Tibial nerve (tissue), 4 donors: Measurements from ENCODE around the gene ARHGEF11. TPM values are rescaled to one million over a fixed set of nuclear protein-coding genes. Genes with fewer than 3 reads are reported as not detected.

Experiments
- DNase-seq, 2 donors: peaks; one replicate each; pipeline ENCODE4 v3.0.0-alpha.2; 2019; ENCODE audit warnings: low spot score in 2 of 2
- H3K27ac ChIP-seq, 4 donors: fragments of 200-600 bp; sonication (generic) in 3 of 4; one replicate each; pipeline ENCODE4 v1.5.1; 2017 to 2019; ENCODE audit warnings: mild to moderate bottlenecking in 1 of 4
- H3K27me3 ChIP-seq, 2 donors: fragments of 200-600 bp; sonication (generic) in 1 of 2; one replicate each; pipeline versions ENCODE4 v1.5.1 to v1.6.0; 2017 to 2019
- H3K36me3 ChIP-seq, 3 donors: fragments of 200-600 bp; sonication (generic); one replicate each; pipeline ENCODE4 v1.5.1; 2018 to 2019
- H3K4me1 ChIP-seq, 4 donors: fragments of 200-600 bp; sonication (generic) in 3 of 4; one replicate each; pipeline ENCODE4 v1.5.1; 2017 to 2019
- H3K4me3 ChIP-seq, 4 donors: fragments of 200-600 bp; sonication (generic) in 3 of 4; one replicate each; pipeline ENCODE4 v1.5.1; 2017 to 2019; ENCODE audit warnings: mild to moderate bottlenecking in 1 of 4, moderate library complexity in 1 of 4
- H3K9me3 ChIP-seq, 4 donors: fragments of 200-600 bp; sonication (generic) in 3 of 4; one replicate each; pipeline ENCODE4 v1.5.1; 2017 to 2019
- EP300 ChIP-seq, 2 donors: sonication (generic); formaldehyde crosslinking; IDR thresholded peaks; one replicate each; pipeline ENCODE4 v1.6.1; 2017; ENCODE audit warnings: antibody characterized with exemption in 2 of 2, mild to moderate bottlenecking in 1 of 2
- POLR2A ChIP-seq, 2 donors: fragments of 450-650 bp; IDR thresholded peaks; one replicate each; pipeline ENCODE4 v1.6.1; 2017; ENCODE audit warnings: antibody characterized with exemption in 2 of 2, mild to moderate bottlenecking in 2 of 2, moderate library complexity in 2 of 2
- WGBS, 2 donors: methylation state at CpG; one replicate each; pipeline ENCODE4 v1.1.5; 2018; 5-methylcytosine and 5-hydroxymethylcytosine counted together
- total RNA-seq, 4 donors: library from RNA; depleted of rRNA; stranded (reverse); fragments of >200 nt; gene quantifications; one replicate each; pipeline ENCODE4 v1.1.0, GENCODE V29; 2016
- TF ChIP-seq, protein P1 (sequence below), 5 experiments: fragments of 200-600 bp in 3 of 5; fragments of 450-650 bp in 2 of 5; sonication (generic) in 3 of 5; IDR thresholded peaks; one replicate each; pipeline ENCODE4 v1.5.1; 2016 to 2019; ENCODE audit warnings: antibody characterized with exemption in 5 of 5, mild to moderate bottlenecking in 3 of 5, moderate library complexity in 2 of 5

ARHGEF11 gene
- total RNA-seq, 4 donors from 2014 or later: 41.3 to 58.4 (median 46.8) TPM

GRCh38 chr1:156937883-156938282 is 107.7 kb downstream of the ARHGEF11 start:
- Histone ChIP-seq H3K27me3 (no peaks in the 10 kb centered on the region), H3K4me3 (no peak overlapping the region), H3K27ac (no peak overlapping the region), H3K9me3 (no peaks in the 10 kb centered on the region), H3K4me1 (no peaks in the 10 kb centered on the region), H3K36me3 (peaks cover 0 to 92% (median 6%) of the 10 kb centered on the region in 3 donors)
- no peak for TF ChIP-seq EP300 (IDR thresholded peaks at IDR 0.05)
- TF ChIP-seq POLR2A (IDR thresholded peaks at IDR 0.05): no peak
- WGBS, 2 donors: 81 to 82% methylated on average over 5 to 8 of the region's 8 CpGs
- no peak for DNase-seq

DNA sequence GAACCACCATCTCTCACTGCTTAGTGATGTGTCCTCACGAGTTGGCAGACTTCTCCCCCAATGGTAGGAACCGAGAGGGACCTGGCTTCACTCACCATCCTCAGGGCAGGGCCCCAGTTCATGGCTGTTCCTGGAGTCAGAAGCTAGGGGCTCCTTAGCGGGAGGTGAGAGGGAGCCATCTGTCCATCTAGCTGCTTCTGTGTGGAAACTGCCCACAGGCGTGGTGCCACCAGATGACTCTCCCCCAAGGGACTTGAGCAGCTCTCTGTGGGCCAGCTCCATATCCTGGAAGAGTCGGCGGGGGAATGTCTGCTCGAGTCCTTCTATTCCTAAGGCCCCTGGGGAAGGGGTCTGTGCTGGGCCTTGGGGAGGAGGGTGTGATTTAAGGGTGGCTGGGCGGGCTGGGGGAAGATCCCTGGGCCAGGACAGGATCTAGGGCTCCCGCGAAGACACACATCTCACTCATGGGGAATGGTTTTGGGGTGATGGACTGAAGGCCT is 108.8 kb downstream of the ARHGEF11 start:
- peaks cover 0 to 8% (median 0%) of the 10 kb centered on the region in 4 donors for H3K4me1 ChIP-seq
- H3K4me3 ChIP-seq: no peak overlapping the region
- peaks cover 0 to 81% (median 0%) of the 10 kb centered on the region in 3 donors for H3K36me3 ChIP-seq
- WGBS, 2 donors: 70 to 75% methylated on average over 8 to 10 of the region's 10 CpGs
- TF ChIP-seq, protein P1, sequence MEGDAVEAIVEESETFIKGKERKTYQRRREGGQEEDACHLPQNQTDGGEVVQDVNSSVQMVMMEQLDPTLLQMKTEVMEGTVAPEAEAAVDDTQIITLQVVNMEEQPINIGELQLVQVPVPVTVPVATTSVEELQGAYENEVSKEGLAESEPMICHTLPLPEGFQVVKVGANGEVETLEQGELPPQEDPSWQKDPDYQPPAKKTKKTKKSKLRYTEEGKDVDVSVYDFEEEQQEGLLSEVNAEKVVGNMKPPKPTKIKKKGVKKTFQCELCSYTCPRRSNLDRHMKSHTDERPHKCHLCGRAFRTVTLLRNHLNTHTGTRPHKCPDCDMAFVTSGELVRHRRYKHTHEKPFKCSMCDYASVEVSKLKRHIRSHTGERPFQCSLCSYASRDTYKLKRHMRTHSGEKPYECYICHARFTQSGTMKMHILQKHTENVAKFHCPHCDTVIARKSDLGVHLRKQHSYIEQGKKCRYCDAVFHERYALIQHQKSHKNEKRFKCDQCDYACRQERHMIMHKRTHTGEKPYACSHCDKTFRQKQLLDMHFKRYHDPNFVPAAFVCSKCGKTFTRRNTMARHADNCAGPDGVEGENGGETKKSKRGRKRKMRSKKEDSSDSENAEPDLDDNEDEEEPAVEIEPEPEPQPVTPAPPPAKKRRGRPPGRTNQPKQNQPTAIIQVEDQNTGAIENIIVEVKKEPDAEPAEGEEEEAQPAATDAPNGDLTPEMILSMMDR (IDR thresholded peaks at IDR 0.05): no peak
- TF ChIP-seq POLR2A (IDR thresholded peaks at IDR 0.05): no peak
- TF ChIP-seq EP300 (IDR thresholded peaks at IDR 0.05): no peak
- H3K27ac ChIP-seq: no peak overlapping the region
- H3K27me3 ChIP-seq: no peaks in the 10 kb centered on the region
- no peak for DNase-seq
- no peaks in the 10 kb centered on the region for H3K9me3 ChIP-seq

- H3K9me3 ChIP-seq: no peaks in the 10 kb centered on the region
- DNase-seq: no peak
- H3K27me3 ChIP-seq: no peaks in the 10 kb centered on the region
- peaks cover 0 to 75% (median 0%) of the 10 kb centered on the region in 3 donors for H3K36me3 ChIP-seq
- 81 to 94% methylated on average over 5 of the region's 5 CpGs for WGBS, 2 donors
- H3K4me1 ChIP-seq: peaks cover 0 to 14% (median 2%) of the 10 kb centered on the region in 4 donors
- no peak for TF ChIP-seq EP300 (IDR thresholded peaks at IDR 0.05)
- TF ChIP-seq POLR2A (IDR thresholded peaks at IDR 0.05): no peak
- TF ChIP-seq, protein P1 (IDR thresholded peaks at IDR 0.05): no peak
- no peak overlapping the region for H3K27ac ChIP-seq
- H3K4me3 ChIP-seq: no peak overlapping the region
Observed at GRCh38 chr1:156936191-156936590, 109.4 kb downstream of the ARHGEF11 start.

- Histone ChIP-seq H3K4me3 (no peak overlapping the region), H3K27ac (no peak overlapping the region), H3K27me3 (no peaks in the 10 kb centered on the region), H3K36me3 (peaks cover 0 to 69% (median 0%) of the 10 kb centered on the region in 3 donors), H3K9me3 (no peaks in the 10 kb centered on the region), H3K4me1 (peaks cover 0 to 18% (median 4%) of the 10 kb centered on the region in 4 donors)
- WGBS, 2 donors: 76 to 85% methylated on average over 14 to 17 of the region's 17 CpGs
- no peak for DNase-seq
- TF ChIP-seq, protein P1 (IDR thresholded peaks at IDR 0.05): no peak
Observed at GRCh38 chr1:156935505-156936128, 109.9 kb downstream of the ARHGEF11 start.

- 74 to 75% methylated on average over 6 of the region's 6 CpGs for WGBS, 2 donors
- Histone ChIP-seq H3K4me3 (no peak overlapping the region), H3K4me1 (peaks cover 0 to 18% (median 4%) of the 10 kb centered on the region in 4 donors), H3K9me3 (no peaks in the 10 kb centered on the region), H3K27me3 (peaks cover 0 to 6% of the 10 kb centered on the region in 2 donors), H3K27ac (no peak overlapping the region), H3K36me3 (peaks cover 0 to 44% (median 0%) of the 10 kb centered on the region in 3 donors)
- no peak for DNase-seq
- TF ChIP-seq EP300 (IDR thresholded peaks at IDR 0.05) (no peak), POLR2A (IDR thresholded peaks at IDR 0.05) (no peak)
- TF ChIP-seq, protein P1 (IDR thresholded peaks at IDR 0.05): no peak
Observed at GRCh38 chr1:156933136-156933535, 112.4 kb downstream of the ARHGEF11 start.
